ENCODE measurements around the gene COMMD1.
A peak's percentile ranks its signal among the peaks of the same experiment; 100 is the strongest.
"Not testable (repeated sequence)": the region's sequence is repeated elsewhere in the genome, so short reads cannot be mapped to it uniquely, and the experiment has no call there.

Gene COMMD1

GRCh38 chr2:61905372-61906185 lies at the start of gene COMMD1:
COMMD1 (plus strand) TSS chr2:61905674; CDS start chr2:61905679, 5 bp downstream.
- peak; percentile 79 to 84 for DNase-seq

- no peak for DNase-seq
Observed at GRCh38 chr2:61857224-61857623, 48.2 kb upstream of the COMMD1 start.

DNA sequence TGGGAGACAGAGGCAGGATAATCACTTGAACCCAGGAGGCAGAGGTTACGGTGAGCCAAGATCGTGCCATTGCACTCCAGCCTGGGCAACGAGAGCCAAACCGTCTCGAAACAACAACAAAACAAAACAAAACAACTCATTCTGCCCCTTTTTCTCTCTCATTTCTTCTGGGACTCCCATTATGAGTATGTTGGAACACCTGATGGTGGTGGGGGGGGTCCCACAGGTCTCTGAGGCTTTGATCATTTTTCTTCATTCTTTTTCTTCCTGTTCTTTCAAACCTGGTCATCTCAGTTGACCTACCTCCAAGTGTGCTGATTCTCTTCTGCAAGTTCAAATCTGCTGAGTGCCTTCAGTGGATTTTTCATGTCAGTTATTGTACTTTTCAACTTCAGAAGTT lies 43.4 kb upstream of the COMMD1 start:
- no peak for DNase-seq

DNA sequence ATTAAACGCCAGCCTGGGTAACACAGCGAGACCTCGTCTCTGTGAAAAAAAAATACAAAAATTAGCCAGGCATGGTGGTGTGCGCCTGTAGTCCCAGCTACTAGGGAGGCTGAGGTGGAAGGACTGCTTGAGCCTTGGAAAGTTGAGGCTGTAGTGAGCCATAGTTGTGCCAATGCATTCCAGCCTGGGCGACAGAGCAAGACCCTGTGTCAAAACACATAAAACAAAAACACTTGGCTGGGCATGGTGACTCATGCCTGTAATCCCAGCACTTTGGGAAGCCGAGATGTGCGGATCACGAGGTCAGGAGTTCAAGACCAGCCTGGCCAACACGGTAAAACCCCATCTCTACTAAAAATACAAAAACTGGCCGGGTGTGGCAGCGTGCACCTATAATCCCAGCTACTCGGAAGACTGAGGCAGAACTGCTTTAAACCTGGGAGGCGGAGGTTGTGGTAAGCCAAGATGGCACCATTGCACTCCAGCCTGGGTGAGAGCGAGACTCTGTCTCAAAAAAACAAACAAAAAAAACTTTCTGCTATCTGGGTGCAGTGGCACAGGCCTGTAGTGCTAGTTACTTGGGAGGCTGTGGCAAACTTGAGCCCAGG lies 38.9 kb upstream of the COMMD1 start:
- DNase-seq: not testable (repeated sequence)

GRCh38 chr2:61876400-61876799 lies 29.1 kb upstream of the COMMD1 start:
- DNase-seq: no peak

DNA sequence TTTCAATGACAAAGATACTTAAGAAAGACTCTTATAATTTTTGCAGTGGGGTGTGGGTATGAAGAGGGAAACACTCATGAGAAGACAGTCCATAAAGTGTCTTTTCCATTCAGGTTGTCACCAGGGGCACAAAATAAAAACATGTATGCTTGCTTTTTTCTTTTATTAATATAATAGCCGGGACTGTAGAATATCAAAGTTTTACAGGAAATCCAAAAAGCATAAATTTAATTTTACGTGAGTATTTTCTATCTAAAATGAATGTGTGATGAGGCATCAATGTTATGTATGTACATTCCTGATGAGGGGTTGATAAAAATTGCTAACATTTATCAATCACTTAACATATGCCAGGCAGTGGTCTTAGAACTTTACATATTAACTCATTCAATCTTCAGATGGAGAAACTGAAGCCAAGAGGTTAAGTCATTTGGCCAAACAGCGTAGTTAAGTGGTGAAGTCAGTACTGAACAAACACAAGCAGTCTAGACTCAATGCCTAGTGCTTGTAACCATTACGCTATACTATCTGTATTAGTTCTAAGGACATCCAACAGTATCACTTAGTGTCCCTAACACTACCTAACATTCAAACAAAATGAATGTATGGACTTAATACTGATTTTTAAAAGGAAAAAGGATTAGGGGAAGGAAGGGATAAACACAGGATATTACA lies 27.8 kb upstream of the COMMD1 start:
- DNase-seq: no peak

DNA sequence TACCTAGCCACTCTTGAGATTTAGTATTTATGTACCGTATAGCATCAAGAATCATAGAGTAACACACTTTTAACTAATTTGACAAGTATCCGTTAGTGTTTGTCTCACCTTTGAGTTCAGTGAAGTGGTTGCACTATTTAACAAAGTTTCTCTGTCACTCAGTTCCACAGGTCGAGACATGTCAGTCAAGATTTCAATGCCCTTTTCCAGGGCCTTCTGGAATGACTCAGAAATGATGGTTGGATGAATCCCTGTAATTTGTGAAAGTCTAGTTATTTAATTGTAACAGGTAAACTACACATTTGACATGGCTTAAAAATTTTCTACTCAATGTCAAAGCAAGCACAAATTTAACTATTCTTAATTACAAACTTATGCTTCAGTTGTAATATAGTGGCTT lies 26.7 kb upstream of the COMMD1 start:
- DNase-seq: no peak

DNA sequence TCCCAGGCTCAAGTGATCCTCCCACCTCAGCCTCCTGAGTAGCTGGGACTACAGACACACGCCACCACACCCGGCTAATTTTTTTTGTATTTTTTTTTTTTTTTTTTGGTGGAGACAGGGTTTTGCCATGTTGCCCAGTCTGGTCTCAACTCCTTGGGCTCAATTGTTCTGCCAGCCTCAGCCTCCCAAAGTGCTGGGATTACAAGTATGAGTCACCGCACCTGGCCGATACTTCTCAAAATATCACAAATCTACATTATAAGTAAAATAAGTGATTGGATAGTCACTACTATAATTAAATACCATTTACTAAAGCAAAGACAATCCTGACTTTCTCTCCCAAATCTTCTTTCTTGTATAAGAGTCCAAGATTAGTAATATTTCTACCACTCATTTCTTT lies 26.1 kb upstream of the COMMD1 start:
- not testable (repeated sequence) for DNase-seq

GRCh38 chr2:61882850-61883249 lies 22.6 kb upstream of the COMMD1 start:
- no peak for DNase-seq

- no peak for DNase-seq
Observed at GRCh38 chr2:61885896-61886603, 19.4 kb upstream of the COMMD1 start.

DNA sequence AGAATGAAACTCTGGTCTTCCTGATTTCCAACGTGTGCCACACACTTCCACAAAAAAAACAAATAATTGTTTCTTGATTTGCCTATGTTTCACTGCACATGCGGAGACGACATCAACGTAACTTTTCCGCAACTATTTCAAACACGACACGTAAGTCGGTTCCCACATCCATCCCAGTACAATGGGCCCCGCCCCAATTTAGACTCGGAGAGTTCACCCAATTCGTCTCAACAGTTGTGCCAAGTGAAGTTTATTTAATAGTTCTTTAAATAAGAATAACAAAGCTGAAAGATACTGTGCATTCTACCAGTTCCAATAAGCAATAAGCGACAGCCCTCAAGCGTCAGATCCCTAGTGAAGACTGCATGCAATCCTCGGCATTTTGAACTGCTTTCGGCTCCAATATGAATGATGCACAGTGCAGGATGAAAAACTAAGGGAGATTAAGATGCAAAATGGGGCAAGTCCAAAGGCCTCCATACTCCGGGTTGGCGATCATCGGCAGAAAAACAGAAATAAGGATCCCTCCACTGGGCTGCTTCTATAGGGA lies 17.7 kb upstream of the COMMD1 start:
- DNase-seq: peak; percentile 51 to 52

DNA sequence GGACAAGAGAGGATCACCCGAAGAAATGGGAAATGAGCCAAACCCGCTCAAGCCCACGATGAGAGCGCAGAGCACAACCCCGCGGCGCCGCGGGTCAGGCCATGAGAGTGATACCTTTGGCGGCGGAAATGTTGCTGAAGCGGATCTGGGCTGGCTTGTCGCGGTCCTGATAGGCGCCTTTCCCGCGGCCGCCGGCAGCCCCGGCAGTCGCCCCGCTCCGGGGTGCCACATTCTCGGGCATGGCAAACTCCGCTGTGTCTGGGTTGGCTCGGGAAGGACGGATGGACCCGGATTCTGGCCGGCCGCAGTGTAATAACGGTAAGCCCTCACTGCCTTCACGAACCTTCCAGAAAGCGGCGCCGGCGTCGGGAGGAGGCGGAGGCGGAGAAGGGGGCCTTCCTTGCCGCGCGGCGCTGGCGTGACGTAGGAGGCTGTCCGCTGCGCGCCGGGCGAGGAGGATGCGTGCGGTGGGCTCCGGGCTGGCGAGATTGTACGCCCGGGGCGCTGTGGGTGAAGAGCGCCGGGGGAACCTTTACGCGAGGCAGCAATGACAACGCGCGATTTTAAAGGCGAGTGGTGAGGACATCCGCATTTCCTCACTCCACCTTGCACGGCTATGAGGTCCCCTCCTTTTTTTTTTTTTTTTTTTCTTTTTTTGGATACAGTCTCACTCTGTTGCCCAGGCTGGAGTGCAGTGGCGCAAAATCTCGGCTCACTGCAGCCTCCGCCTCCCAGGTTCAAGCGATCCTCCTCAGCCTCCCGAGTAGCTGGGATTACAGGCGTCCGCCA lies 17.0 kb upstream of the COMMD1 start, which contains the start of gene CCT4:
TSS of gene CCT4 (minus strand) at position 390 of the 789 bp plus-strand sequence. CDS start at position 241, 149 bp downstream.
- peak; percentile 67 to 89 for DNase-seq

DNA sequence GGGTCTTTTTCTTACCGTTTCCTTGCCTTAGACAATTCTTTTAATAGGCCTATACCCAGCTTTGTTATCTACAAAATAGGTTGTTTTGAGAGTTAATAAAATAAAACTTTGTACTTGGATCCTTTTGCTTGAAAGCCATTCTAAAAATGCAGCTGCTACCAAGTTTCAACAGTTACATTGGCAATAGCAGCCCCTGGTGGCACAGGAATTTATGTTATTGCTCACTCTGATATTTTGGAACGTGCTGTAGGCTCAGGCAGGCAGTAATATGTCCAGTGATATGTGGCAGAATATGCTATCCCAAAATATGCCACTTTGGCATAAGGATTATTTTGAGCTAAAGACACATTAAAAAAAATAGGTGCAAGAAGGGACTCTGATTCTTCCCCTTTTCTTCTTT lies 6.7 kb upstream of the COMMD1 start:
- DNase-seq: peak in 1 of 2 donors; percentile 25

DNA sequence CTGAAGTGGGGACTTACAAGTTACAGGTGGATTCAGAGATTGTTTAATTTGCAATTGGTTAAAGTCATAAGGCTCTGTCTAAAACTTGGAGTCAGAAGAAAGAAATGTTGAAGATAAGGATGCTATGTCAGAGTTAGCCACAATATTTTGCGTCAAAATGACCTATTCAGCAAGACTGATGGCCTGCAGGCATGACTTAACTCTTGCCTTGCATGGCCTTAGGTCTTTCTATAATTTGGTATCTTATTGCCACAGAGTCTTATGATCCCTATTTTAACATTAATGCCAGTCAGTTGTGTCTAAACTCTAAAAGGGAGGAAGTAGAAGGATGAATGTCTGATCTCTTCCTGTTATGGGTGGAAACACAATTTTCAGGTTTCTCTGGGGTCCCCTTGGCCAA lies 5.2 kb upstream of the COMMD1 start:
- DNase-seq: peak; percentile 15 to 52

DNA sequence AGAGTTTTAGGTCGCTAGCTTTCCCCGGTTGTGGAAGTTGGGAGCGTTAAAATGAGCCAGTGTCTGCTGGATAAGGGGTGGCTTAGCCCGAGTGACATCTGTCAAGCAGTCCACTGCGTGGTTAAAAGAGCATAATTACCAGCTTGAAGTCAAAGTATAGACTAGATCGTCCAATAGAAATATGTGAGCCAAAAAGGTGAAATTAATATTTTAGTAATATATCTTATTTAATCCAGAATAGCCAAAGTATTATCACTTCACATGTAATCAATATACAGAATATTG lies 654 bp downstream of the COMMD1 start:
- no peak for DNase-seq

- DNase-seq: no peak
Observed at GRCh38 chr2:61909116-61909515, 3.6 kb downstream of the COMMD1 start.

DNA sequence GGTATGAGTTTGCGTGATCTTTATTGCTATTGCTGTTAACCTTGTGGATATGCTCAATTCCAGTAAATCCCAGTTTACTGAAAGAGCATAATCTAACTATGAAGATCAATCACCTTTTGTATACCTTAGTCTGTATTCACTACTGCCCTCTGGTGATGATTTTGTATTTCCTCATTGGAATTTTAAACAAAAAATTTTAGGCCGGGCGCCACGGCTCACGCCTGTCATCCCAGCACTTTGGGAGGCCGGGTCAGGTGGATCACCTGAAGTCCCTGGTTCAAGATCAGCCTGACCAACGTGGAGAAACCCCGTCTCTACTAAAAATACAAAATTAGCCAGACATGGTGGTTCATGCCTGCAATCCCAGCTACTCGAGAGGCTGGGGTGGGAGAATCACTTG lies 5.1 kb downstream of the COMMD1 start:
- DNase-seq: no peak

- no peak for DNase-seq
Observed at GRCh38 chr2:61911510-61911909, 6.0 kb downstream of the COMMD1 start.

DNA sequence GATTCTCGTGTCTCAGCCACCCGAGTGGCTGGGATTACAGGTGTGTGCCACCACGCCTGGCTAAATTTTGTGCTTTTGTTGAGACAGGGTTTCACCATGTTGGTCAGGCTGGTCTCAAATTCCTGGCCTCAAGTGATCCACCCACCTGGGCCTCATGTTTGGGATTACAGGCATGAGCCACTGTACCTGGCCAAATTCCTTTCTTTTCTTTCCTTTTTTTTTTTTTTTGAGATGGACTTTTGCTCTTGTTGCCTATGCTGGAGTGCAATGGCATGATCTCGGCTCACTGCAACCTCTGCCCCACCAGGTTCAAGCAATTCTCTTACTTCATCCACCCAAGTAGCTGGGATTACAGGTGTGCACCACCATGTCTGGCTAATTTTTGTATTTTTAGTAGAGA lies 9.3 kb downstream of the COMMD1 start:
- not testable (repeated sequence) for DNase-seq

- no peak for DNase-seq
Observed at GRCh38 chr2:61920548-61920947, 15.1 kb downstream of the COMMD1 start.

DNA sequence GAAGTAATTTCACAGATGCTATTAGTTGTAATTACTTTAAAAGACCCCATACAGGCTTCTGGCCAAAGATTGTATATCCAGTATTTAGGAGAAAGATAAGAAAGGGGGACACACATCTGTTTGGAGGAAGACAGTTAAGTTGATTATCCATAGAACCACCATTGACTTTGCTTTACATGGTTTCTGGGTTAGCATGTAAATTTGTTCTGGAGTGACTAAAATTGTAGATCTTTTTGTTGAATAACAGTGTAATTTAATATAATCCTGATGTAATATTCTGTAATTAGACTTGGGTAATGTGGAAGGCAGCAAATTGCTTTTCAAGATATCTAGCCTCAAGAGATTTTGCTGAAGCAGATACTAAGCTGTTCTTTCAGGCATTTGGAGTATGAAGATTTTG lies 17.2 kb downstream of the COMMD1 start:
- DNase-seq: no peak

All from inflammatory macrophage treated with lipopolysaccharide for 1 hour (primary cell).